Measurements from ENCODE around the gene ADCY3. TPM values are rescaled to one million over a fixed set of nuclear protein-coding genes. Genes with fewer than 3 reads are reported as not detected.

ADCY3 gene
- total RNA-seq, 4 donors from 2014 or later: 14.8 to 48.3 (median 34.3) TPM

DNA sequence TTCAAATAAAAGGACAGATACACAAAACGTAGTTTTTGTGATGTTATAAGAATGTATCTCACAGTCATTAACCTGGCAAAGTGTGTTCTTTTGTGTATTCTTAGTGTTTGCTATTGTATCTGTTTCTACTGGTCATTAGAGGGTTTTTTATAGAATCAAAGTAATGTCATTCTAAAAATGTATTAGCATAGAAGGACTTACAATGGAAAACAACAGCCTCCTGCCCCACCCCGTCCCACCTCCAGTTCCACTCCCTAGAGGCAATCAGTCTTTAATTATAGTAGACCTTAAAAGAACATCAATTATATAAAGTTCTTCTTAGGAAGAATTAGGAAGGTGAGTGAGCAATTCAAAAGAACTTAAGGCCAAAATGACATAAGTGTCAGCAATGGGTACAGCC lies 37.9 kb upstream of the ADCY3 start:
- H3K4me3 ChIP-seq: no peak overlapping the region
- no peaks in the 10 kb centered on the region for H3K27me3 ChIP-seq
- H3K4me1 ChIP-seq: no peaks in the 10 kb centered on the region
- peaks cover 0 to 18% (median 9%) of the 10 kb centered on the region in 3 donors for H3K9me3 ChIP-seq
- intact Hi-C loops (cut with DNase I): no loop called here
- TF ChIP-seq, protein P1, sequence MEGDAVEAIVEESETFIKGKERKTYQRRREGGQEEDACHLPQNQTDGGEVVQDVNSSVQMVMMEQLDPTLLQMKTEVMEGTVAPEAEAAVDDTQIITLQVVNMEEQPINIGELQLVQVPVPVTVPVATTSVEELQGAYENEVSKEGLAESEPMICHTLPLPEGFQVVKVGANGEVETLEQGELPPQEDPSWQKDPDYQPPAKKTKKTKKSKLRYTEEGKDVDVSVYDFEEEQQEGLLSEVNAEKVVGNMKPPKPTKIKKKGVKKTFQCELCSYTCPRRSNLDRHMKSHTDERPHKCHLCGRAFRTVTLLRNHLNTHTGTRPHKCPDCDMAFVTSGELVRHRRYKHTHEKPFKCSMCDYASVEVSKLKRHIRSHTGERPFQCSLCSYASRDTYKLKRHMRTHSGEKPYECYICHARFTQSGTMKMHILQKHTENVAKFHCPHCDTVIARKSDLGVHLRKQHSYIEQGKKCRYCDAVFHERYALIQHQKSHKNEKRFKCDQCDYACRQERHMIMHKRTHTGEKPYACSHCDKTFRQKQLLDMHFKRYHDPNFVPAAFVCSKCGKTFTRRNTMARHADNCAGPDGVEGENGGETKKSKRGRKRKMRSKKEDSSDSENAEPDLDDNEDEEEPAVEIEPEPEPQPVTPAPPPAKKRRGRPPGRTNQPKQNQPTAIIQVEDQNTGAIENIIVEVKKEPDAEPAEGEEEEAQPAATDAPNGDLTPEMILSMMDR (IDR thresholded peaks at IDR 0.05): no peak
- TF ChIP-seq POLR2A (IDR thresholded peaks at IDR 0.05): no peak
- peaks cover 6 to 99% (median 18%) of the 10 kb centered on the region in 3 donors for H3K36me3 ChIP-seq
- no peak overlapping the region for H3K27ac ChIP-seq
- no peak for DNase-seq
- 83% methylated on average over 2 of the region's 2 CpGs for WGBS, 2 donors

DNA sequence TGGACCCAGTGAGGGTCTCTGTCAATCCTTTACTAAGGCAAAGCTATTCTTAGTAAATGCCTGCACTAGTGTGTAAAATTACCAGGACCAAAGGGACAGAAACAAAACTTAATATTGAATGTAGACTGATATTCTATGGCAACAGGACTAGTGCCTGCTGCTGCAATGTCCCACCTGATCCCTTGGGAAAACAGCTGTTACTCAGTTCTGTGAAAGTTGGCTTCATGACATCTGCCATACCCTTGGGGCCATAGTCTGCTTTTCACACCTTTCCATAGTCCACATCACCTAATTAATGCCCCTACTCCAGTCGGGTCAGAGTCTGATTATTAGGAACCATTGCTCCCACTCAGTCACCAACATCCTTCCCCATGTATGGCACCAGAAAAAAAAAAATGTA lies 37.2 kb upstream of the ADCY3 start:
- Histone ChIP-seq H3K27ac (no peak overlapping the region), H3K27me3 (no peaks in the 10 kb centered on the region), H3K4me3 (no peak overlapping the region), H3K36me3 (peaks cover 6 to 99% (median 18%) of the 10 kb centered on the region in 3 donors), H3K9me3 (peaks cover 0 to 18% (median 9%) of the 10 kb centered on the region in 3 donors), H3K4me1 (no peaks in the 10 kb centered on the region)
- TF ChIP-seq, protein P1 (IDR thresholded peaks at IDR 0.05): no peak
- TF ChIP-seq POLR2A (IDR thresholded peaks at IDR 0.05): no peak
- no peak for DNase-seq
- 80 to 100% methylated on average over 1 of the region's 1 CpG for WGBS, 2 donors
- intact Hi-C loops (cut with DNase I): no loop called here

DNA sequence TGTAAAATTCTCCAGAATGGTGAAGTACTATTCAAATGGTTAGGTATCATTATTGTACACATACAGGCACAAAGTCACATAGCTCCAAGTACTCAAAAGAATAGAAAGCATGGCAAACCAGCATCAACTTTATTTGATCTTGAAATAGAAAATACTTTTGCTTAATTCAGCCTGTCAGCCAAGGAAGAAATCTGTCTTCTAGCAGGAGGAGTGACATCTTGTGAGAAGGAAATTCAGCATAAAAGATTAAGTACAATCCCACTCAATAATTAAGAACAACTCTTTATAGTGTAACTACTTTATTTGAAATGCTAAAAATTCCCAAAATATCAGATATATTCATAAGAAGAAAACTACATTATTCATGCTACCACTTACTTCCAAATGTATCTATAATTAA lies 35.9 kb upstream of the ADCY3 start:
- Histone ChIP-seq H3K36me3 (peaks cover 6 to 99% (median 17%) of the 10 kb centered on the region in 3 donors), H3K27ac (no peak overlapping the region), H3K9me3 (peaks cover 0 to 18% (median 9%) of the 10 kb centered on the region in 3 donors), H3K4me3 (no peak overlapping the region), H3K4me1 (no peaks in the 10 kb centered on the region), H3K27me3 (no peaks in the 10 kb centered on the region)
- intact Hi-C loops (cut with DNase I): no loop called here
- TF ChIP-seq, protein P1 (IDR thresholded peaks at IDR 0.05): no peak
- no peak for TF ChIP-seq POLR2A (IDR thresholded peaks at IDR 0.05)
- no peak for DNase-seq

DNA sequence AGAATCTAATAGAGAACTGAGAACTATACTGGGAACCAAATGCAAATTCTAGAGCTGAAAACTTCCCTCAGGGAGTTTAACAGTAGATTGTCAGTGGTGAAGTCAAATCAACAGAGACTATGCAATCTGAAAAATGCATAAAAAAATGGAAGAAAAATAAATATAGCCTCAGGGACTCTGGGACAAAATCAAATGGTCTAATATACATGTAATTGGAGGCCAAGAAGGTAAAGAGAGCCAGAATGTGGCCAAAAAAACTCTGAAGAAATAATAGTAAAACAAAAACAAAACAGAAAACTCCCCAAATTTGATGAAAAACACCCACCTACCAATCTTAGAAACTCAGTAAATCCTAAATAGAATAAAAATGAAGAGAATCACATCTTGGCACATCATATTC lies 35.2 kb upstream of the ADCY3 start:
- H3K4me3 ChIP-seq: no peak overlapping the region
- no peak for DNase-seq
- intact Hi-C loops (cut with DNase I): no loop called here
- peaks cover 0 to 18% (median 9%) of the 10 kb centered on the region in 3 donors for H3K9me3 ChIP-seq
- peaks cover 6 to 99% (median 17%) of the 10 kb centered on the region in 3 donors for H3K36me3 ChIP-seq
- TF ChIP-seq, protein P1 (IDR thresholded peaks at IDR 0.05): no peak
- TF ChIP-seq POLR2A (IDR thresholded peaks at IDR 0.05): no peak
- no peaks in the 10 kb centered on the region for H3K4me1 ChIP-seq
- H3K27me3 ChIP-seq: no peaks in the 10 kb centered on the region
- H3K27ac ChIP-seq: no peak overlapping the region

DNA sequence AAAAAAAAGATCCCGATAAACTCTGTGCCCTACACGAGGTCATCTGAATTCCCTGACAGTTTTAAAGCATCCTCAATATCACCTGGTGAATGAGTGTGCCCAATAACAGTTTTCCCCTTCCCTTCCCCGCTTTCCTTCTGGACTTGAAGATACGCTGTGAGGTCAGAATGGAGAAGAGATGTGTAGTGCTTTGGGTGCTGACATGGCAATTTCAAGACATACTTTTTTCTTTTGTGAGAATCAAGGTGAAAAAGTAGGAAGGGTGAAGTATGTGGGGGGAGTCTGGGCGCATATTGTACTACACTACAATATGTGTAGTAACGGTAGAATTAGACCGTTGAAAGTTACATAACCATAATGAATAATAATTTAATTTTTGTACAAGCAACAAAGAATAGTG lies 30.1 kb upstream of the ADCY3 start:
- TF ChIP-seq, protein P1 (IDR thresholded peaks at IDR 0.05): no peak
- TF ChIP-seq POLR2A (IDR thresholded peaks at IDR 0.05): no peak

More for the DNA sequence above, 30.1 kb upstream of the ADCY3 start:
- Histone ChIP-seq H3K4me1 (no peaks in the 10 kb centered on the region), H3K27ac (no peak overlapping the region), H3K4me3 (no peak overlapping the region), H3K27me3 (no peaks in the 10 kb centered on the region), H3K36me3 (peaks cover 0 to 98% (median 7%) of the 10 kb centered on the region in 3 donors), H3K9me3 (peaks cover 0 to 5% (median 2%) of the 10 kb centered on the region in 3 donors)
- intact Hi-C loops (cut with DNase I): no loop called here
- WGBS, 2 donors: 93 to 96% methylated on average over 7 of the region's 7 CpGs
- no peak for DNase-seq

Data from esophagus squamous epithelium (tissue), 5 donors.